Mononuclear cell (primary cell): Measurements from ENCODE around the gene CYSRT1. TPM values are rescaled to one million over a fixed set of nuclear protein-coding genes. Genes with fewer than 3 reads are reported as not detected.
"Not testable (repeated sequence)": the region's sequence is repeated elsewhere in the genome, so short reads cannot be mapped to it uniquely, and the experiment has no call there.

ENCODE experiments used
- H3K27me3 ChIP-seq: 2 replicates; pipeline ENCODE4 v1.6.0; 2011; ENCODE audit warnings: low read length, control low read depth; ENCODE audit not compliant: insufficient read depth
- H3K4me1 ChIP-seq: 2 replicates; pipeline ENCODE4 v1.5.1; 2011; ENCODE audit warnings: mild to moderate bottlenecking, low read length, control low read depth; ENCODE audit not compliant: insufficient read depth
- H3K4me3 ChIP-seq: 2 replicates; pipeline ENCODE4 v1.5.1; 2011; ENCODE audit warnings: mild to moderate bottlenecking, low read length, moderate library complexity
- H3K9me3 ChIP-seq: 2 replicates; pipeline ENCODE4 v1.5.1; 2011; ENCODE audit warnings: low read depth, mild to moderate bottlenecking, control low read depth, low read length
- total RNA-seq: library from RNA; depleted of rRNA; stranded (reverse); fragments of >200 nt; gene quantifications from one replicate; pipeline ENCODE4 v1.2.3, GENCODE V29; 2012

The CYSRT1 gene
- total RNA-seq, 1 donor, result 0.21 TPM

DNA sequence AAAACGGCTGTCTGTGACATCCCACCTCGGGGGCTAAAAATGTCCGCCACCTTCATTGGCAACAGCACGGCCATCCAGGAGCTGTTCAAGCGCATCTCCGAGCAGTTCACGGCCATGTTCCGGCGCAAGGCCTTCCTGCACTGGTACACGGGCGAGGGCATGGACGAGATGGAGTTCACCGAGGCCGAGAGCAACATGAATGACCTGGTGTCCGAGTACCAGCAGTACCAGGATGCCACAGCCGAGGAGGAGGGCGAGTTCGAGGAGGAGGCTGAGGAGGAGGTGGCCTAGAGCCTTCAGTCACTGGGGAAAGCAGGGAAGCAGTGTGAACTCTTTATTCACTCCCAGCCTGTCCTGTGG is 18.3 kb downstream of the CYSRT1 start:
- H3K27me3 ChIP-seq, H3K4me3 ChIP-seq, H3K9me3 ChIP-seq: not testable (repeated sequence)
- peaks cover 38% of the 10 kb centered on the region for H3K4me1 ChIP-seq

DNA sequence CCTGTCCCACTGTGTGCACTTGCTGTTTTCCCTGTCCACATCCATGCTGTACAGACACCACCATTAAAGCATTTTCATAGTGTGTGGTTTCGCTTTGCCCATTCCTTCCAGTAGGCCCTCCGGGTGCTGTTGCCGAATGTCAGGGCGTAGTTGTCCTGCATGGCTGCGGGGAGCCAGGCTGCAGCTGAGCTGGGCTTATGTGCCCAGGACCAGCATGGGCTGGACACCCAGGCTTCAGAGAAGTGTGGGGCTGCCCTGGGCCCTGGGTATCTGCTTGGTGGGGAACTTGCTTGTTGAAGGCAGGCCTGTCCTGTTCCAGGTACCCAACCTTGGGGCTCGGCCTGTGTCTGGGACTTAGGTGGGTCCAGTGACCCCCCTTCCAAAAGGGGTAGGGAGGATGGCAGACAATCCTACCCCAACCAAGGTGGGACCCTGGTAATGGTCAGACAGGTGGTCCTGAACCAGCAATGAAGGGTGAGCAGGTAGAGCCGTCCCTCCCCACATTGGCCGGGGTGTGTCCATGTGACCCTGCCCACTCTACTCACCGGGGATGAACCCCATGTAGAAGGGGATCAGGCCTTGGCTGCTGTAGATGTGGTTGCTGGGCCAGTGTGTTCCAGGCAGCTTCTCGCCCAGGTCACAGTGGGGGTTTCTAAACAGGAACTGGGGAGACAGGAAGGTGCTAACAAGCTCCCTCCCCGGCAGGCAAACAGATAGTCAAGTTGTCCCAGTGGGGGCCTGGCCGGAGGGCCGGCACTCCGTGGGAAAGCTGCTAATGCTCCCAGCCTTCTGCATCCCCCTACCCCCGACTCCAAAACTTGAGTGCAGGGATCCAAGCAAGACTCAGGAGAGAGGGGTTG is 18.9 kb downstream of the CYSRT1 start:
- Histone ChIP-seq H3K27me3 (no peaks in the 10 kb centered on the region), H3K9me3 (no peaks in the 10 kb centered on the region), H3K4me3 (no peak overlapping the region), H3K4me1 (peaks cover 34% of the 10 kb centered on the region)

DNA sequence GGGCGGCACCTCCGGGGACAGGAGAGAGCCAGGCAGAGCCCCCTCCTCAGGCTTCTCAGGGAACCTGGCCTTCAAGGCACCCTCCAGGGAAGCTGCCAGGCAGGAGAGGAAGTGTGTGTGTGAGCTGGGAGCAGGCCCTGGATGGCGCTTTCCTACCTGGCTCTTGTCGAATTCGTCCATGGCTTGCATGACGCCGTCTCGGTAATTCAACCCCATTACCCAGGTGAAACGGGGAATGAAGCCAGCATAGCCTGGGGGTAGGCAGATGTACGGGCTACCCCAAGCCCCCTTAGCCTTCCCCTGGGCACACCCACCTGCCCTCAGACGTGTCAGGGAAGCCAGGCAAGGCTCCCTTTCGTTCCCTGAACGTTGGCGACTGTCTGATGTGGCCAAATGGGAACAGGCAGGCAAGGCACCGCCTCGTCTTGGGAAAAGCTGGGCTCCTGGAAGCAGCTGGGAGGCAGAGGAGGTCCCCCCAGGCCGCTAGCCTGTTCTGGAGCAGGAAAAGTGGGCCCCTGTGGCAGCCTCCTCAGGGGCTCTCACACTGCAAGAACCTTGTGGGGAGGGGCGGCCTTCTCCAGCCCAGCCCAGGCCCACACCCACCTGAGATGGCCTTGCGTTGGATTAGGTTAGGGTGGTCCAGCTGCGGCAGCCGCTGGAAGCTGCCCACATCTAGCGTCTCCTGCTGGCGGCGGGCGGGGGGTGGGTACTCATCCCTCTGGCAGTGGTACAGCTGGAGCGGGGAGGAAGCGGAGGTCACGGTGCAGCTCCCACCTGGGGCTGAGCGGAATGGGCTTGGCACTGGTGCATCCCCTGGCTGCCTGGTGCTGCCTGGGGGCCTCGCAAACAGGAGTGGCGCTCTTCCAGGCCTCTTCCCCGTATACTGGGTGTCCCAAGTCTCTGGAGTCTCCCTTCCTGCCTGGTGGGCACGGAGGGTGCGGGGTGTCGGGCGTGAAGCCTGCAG is 19.8 kb downstream of the CYSRT1 start:
- Histone ChIP-seq H3K27me3 (no peaks in the 10 kb centered on the region), H3K4me3 (no peak overlapping the region), H3K9me3 (no peaks in the 10 kb centered on the region), H3K4me1 (peaks cover 25% of the 10 kb centered on the region)

DNA sequence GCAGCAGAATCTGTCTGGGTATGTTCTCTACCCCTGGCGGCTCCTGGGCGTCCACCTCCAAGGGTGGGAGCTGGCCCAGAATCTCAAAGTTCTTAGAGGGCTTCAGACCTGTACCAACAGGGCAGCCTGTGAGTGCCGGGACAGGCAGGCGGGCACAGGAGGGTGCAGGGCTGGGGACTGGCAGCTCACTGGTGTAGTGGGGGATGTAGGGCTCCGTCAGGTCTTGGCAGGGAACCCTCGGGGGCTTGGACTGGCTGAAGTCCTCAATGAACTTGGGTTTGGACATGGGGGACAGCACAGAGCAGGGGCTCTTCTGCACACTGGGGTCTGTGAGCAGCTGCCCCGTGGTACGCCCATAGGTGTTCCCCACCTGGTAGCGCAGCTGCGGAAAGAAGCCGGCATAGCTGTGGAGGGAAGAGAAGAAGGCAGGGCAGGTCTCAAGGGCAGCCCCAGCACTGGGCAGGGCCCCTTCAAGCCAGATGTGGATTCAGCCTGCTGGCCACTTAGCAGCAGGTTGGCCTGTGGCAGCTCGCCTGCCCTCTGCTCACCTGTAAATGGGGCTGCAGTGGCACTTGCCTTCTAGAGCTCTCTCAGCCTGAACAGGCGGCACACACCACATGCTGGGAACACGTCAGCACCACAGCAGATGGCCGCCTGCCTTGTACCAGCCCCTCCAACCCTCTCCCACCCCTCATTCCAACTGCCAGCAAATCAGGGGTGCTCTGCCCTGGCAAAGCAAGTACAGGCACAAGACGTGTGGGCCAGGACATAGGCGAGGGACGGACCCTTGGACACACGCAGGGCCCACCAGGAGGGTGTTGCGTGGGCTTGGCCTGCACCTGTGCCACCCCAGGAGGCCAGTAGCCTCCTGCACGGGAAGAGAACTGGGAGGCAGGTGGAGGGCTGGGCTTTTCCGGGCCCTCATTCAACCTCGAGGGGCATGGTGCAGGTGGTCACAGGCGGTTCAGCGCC is 20.8 kb downstream of the CYSRT1 start:
- Histone ChIP-seq H3K4me3 (no peak overlapping the region), H3K4me1 (peaks cover 17% of the 10 kb centered on the region), H3K9me3 (no peaks in the 10 kb centered on the region), H3K27me3 (no peaks in the 10 kb centered on the region)

DNA sequence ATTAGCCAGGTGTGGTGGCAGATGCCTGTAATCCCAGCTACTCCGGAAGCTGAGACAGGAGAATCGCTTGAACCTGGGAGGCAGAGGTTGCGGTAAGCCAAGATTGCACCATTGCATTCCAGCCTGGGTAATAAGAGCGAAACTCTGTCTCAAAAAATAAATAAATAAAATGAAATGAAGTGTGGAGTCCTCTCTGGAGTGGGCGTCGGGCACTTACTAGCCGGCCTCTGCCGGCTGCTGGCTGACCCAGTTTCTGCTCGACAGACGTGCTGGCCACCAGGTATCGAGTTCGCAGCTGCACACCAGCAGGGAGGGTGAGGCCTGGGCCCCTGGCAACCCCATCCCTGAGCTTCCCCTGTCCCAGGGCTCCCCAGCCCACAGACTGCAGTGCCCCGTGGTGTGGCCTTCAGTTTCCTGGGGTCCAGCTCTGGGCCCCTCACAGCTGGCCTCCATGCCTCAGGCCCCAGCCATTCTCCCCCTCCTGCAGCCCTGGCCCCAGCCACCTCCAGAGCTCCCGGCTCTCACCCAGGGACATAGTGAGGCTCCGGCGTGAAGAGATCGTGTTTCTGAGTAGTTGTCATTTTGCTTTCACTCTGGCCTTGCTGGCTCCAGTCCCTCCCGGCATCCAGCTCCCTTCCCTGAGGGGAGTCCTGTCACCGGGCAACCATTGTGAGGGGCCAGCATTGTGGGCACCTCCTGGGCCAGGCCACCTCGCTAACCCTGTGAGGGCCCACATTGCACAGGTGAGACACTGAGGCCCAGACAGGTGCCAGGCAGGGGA is 22.4 kb downstream of the CYSRT1 start:
- Histone ChIP-seq H3K9me3 (no peaks in the 10 kb centered on the region), H3K4me3 (no peak overlapping the region), H3K4me1 (peaks cover 10% of the 10 kb centered on the region), H3K27me3 (no peaks in the 10 kb centered on the region)

DNA sequence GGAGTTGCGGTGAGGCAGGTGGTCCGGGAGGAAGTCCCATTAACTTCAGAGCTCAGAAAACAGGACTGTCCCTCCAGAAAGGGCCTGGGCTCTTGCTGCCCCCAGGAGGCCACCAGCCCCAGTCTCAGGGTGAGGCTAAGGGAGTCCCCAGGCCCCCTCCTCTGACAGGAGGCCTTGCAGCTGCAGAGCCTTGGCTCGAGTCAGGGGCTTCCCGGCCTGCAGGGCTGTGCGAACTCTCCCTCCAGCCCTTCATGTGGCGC is 22.9 kb downstream of the CYSRT1 start:
- Histone ChIP-seq H3K4me1 (peaks cover 5% of the 10 kb centered on the region), H3K4me3 (no peak overlapping the region), H3K27me3 (no peaks in the 10 kb centered on the region), H3K9me3 (no peaks in the 10 kb centered on the region)

DNA sequence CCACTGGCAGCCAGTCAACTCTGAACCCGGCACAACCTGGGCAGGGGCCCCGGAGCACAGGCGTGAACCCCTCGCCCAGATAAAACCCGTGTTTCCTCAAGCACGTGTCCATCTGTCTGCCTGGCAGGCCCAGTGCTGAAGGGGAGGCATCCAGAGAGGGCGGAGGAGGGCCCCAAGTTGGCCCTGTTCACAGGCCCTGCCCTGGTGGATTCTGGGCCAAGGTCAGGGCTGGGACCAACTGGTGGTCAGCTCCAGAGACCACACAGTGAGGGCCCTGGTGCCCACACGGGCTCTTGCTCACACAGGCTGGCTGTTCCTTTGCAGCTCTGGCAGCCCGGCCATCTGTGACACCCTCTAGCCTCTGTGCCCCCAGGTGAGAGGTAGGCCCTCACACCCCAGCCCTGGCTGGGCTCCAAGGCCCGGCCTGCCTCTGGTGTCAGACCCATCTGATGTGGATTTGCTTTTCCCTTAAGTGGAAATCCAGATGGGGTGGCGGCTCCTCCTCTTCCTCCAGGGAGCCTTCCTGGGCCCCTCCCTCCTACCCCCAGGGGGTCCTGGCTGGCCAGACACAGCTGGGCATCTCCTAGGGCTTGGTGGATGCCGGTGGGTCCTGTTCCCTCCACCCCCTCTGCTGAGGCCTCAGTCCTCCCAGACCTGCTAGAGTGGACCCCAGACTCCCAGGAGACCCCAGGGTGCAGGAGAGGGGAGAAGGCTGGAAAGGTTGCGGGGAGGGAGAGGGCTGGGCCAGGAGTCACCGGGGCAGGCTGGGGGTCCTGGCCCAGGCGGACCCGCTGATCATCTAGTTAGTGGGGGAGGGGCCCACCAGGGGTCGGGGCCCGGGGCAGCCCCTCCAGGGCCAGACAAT is 25.6 kb downstream of the CYSRT1 start:
- H3K4me3 ChIP-seq, result no peak overlapping the region
- H3K9me3 ChIP-seq, result no peaks in the 10 kb centered on the region
- H3K27me3 ChIP-seq, result no peaks in the 10 kb centered on the region
- H3K4me1 ChIP-seq, result peaks cover 10% of the 10 kb centered on the region

DNA sequence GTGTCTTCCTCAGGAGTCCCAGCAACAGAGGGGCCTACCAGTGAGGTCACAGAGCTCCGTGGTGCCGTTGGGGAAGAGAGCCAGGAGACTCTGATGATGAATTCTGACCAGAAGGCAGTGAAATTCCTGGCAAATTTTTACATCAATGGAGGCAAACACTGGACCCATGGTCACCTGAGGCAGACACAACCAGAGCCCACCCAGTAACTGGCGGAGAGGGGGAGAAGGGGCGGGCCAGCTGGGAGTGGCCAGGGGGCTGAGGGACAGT is 26.2 kb downstream of the CYSRT1 start, which contains the start of gene STPG3:
TSS of gene STPG3 (plus strand) at position 93 of the 268 bp plus-strand sequence. CDS start at position 94, 1 bp downstream.
- Histone ChIP-seq H3K27me3 (no peaks in the 10 kb centered on the region), H3K9me3 (no peaks in the 10 kb centered on the region), H3K4me1 (peaks cover 15% of the 10 kb centered on the region), H3K4me3 (no peak within 1 kb of the TSS)

DNA sequence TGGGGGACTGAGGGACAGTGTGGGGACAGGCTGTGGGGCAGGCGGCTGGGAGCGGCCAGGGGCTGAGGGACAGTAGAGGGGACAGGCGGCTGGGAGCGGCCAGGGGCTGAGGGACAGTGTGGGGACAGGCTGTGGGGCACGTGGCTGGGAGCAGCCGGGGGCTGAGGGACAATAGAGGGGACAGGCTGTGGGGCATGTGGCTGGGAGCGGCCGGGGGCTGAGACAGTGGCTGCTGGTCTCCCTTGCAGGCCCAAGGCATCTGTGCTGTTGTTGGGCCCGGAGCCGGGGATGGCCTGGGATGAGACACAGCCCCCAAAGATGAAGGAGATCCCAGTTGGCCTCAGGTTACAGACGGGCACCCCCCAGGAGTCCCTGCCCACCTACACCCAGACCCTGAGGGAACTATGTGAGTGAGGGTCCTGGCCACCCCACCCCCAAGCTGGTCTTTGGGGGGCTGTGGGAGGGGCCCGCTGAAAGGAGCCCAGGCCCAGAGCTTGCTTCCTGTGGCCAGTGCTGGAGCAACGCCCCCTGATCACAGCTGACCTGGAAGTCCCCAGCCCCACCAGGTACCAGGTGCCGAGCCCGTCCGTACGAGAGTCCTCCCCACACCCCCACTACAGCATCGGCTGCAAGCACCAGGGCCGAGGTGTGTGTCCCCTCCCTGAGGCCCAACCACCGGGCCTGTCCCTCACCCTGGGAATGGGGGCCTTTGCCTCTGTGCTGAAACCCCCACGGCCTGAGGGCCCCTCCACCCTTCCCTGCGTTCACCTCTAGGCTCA is 26.7 kb downstream of the CYSRT1 start:
- peaks cover 20% of the 10 kb centered on the region for H3K4me1 ChIP-seq
- H3K27me3 ChIP-seq, result no peaks in the 10 kb centered on the region

DNA sequence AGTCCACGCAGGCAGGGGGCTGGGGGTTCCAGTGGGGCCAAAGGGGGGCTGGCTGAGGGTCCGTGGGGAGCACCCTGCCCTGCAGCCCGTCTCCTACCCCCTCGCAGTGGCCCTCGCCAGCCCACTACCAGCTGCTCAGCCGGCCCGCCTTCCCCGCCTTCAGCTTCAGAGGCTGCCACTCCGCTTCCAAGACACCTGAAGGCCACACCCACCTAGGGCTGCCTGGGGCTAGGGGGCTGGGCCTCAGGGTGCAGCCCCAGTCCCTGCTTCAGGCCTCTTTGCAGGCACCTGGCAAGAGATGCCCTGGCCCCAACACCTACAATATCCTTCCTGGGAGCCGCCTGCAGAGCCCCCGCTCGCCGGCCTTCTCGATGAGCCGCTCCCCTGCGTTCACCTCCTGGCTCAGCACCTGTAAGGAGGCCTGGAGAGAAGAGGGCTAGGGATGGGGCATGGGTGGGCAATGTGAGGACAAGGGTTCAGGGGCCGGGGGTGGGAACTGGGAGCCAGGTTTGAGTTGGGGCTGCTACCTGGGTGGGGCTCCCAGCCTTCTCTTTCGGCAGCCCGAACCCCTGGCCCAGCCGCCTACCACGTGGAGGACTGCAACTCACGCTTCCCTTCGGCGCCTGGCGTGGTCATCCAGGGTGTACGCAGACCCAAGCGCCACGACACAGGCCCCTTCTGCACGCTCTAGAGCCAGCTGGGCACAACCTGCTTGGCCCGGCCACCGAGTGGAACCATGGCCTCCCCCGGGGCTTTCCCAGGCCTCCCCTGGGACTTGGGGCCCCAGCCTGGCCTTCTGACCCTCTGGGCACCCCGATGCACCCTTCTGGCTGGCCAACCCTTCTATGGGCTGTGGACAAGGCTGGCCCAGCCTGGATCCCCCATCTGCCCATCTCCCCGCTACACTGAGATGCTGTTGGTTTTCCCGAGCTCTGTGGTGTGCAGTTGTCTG is 27.9 kb downstream of the CYSRT1 start:
- Histone ChIP-seq H3K27me3 (no peaks in the 10 kb centered on the region), H3K4me3 (no peak overlapping the region), H3K4me1 (peaks cover 25% of the 10 kb centered on the region), H3K9me3 (no peaks in the 10 kb centered on the region)

More for the DNA sequence above, 26.7 kb downstream of the CYSRT1 start:
- H3K9me3 ChIP-seq, result no peaks in the 10 kb centered on the region
- H3K4me3 ChIP-seq, result no peak overlapping the region

DNA sequence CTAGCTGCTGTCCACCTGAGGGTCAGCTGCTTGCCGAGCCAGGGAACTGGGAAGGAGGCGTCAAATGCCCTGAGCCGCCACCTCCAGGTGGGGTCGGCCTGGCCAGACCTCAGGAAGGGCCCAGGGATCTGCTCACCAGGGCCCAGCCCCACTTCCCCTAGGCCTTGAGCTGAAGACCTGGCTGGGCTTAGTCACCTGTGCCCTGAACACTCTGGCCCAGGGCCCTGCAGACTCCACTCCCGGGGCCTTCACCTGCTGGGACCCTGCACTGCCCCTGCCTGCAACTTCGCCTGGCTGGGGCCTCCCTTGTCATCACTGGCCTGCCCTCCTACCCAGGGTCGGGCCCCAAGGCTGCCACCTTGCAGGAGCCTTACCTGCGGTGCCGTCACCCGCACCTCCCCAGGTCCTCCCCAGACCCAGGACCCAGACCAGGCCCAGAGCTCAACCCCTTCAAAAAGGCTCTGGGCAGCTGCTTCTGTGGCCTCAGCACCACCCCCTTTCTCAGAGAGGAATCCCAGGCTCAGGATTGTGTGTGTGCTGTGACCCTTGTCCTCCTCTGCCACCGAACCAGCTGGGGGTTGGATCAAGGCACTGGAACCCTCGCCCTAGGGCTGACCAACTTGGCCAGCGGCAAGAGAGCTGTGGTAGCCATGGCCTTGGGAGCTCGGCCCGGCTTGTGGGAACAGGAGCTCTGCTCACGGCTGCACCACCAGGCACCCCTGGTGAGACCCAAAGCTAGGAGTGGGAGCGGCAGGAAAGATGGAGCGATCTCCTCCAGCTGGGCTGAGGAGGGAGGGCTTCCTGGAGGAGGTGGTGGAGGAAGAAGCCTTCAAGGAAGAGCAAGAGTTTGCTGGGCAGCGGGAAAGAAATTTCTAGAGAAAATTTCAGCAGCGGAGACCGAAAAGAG is 29.0 kb downstream of the CYSRT1 start:
- H3K4me1 ChIP-seq, result peaks cover 25% of the 10 kb centered on the region
- H3K27me3 ChIP-seq, result no peaks in the 10 kb centered on the region
- H3K4me3 ChIP-seq, result no peak overlapping the region
- no peaks in the 10 kb centered on the region for H3K9me3 ChIP-seq
